ENCODE results near the gene TMEM223. TPM values are rescaled to one million over a fixed set of nuclear protein-coding genes. Genes with fewer than 3 reads are reported as not detected.
"Not testable (repeated sequence)": the region's sequence is repeated elsewhere in the genome, so short reads cannot be mapped to it uniquely, and the experiment has no call there.

The TMEM223 gene
- total RNA-seq, 1 donor from 2014 or later, result 19.5 TPM

- Histone ChIP-seq H3K27me3 (ENCODE audit: control insufficient read depth, insufficient read depth, low read length) (no peaks in the 10 kb centered on the region), H3K4me3 (ENCODE audit: low read depth, low read length) (peak within 1 kb of the TSS; percentile 78), H3K36me3 (ENCODE audit: control insufficient read depth, insufficient read depth, low read length) (peaks cover 11% of the 10 kb centered on the region)
- no peak for TF ChIP-seq CTCF (IDR thresholded peaks at IDR 0.05; ENCODE audit: insufficient read depth, low read length, severe bottlenecking)
- no peak for FAIRE-seq
- DNase-seq (ENCODE audit: low read depth), result peak; percentile 92
Measured at GRCh38 chr11:62771144-62772021, 20.4 kb downstream of the TMEM223 start, which contains the start of gene TAF6L. TAF6L (plus strand) TSS chr11:62771396; CDS start chr11:62775784, 4,388 bp downstream.

- TF ChIP-seq CTCF (IDR thresholded peaks at IDR 0.05; ENCODE audit: insufficient read depth, low read length, severe bottlenecking), result no peak
- no peak for FAIRE-seq
- Histone ChIP-seq H3K4me3 (ENCODE audit: low read depth, low read length) (peak overlapping the region; percentile 78), H3K36me3 (ENCODE audit: control insufficient read depth, insufficient read depth, low read length) (peaks cover 8% of the 10 kb centered on the region), H3K27me3 (ENCODE audit: control insufficient read depth, insufficient read depth, low read length) (no peaks in the 10 kb centered on the region)
- DNase-seq (ENCODE audit: low read depth), result no peak
Measured at GRCh38 chr11:62770778-62771143, 21.0 kb downstream of the TMEM223 start.

- H3K4me3 ChIP-seq (ENCODE audit: low read depth, low read length), result peak overlapping the region; percentile 82
- not testable (repeated sequence) for FAIRE-seq; H3K27me3 ChIP-seq (ENCODE audit: control insufficient read depth, insufficient read depth, low read length); H3K36me3 ChIP-seq (ENCODE audit: control insufficient read depth, insufficient read depth, low read length); DNase-seq (ENCODE audit: low read depth)
Measured at GRCh38 chr11:62760867-62761227, 31.0 kb downstream of the TMEM223 start.

- FAIRE-seq (no peak), DNase-seq (ENCODE audit: low read depth) (no peak)
- no peak overlapping the region for H3K4me3 ChIP-seq (ENCODE audit: low read depth, low read length)
- no peaks in the 10 kb centered on the region for H3K36me3 ChIP-seq (ENCODE audit: control insufficient read depth, insufficient read depth, low read length)
- no peak for TF ChIP-seq CTCF (IDR thresholded peaks at IDR 0.05; ENCODE audit: insufficient read depth, low read length, severe bottlenecking)
- H3K27me3 ChIP-seq (ENCODE audit: control insufficient read depth, insufficient read depth, low read length), result no peaks in the 10 kb centered on the region
Measured at GRCh38 chr11:62757846-62758788, 33.7 kb downstream of the TMEM223 start.

GRCh38 chr11:62755086-62755615 lies 36.7 kb downstream of the TMEM223 start:
- TF ChIP-seq CTCF (IDR thresholded peaks at IDR 0.05; ENCODE audit: insufficient read depth, low read length, severe bottlenecking), result no peak
- Histone ChIP-seq H3K36me3 (ENCODE audit: control insufficient read depth, insufficient read depth, low read length) (peaks cover 7% of the 10 kb centered on the region), H3K4me3 (ENCODE audit: low read depth, low read length) (no peak overlapping the region), H3K27me3 (ENCODE audit: control insufficient read depth, insufficient read depth, low read length) (no peaks in the 10 kb centered on the region)
- DNase-seq (ENCODE audit: low read depth) (no peak), FAIRE-seq (no peak)

All from bronchial epithelial cell (primary cell).